Tibial artery (tissue), 4 donors: Measurements from ENCODE around the gene CERS6.

Experiments
- DNase-seq, 2 donors: peaks; one replicate each; pipeline ENCODE4 v3.0.0-alpha.2; 2019
- H3K27ac ChIP-seq, 2 donors: fragments of 200-600 bp; sonication (generic) in 1 of 2; 1 replicate in 1 of 2; 2 replicates in 1 of 2; pipeline ENCODE4 v1.5.1; 2018 to 2019; ENCODE audit warnings: mild to moderate bottlenecking in 1 of 2
- H3K27me3 ChIP-seq, 2 donors: fragments of 200-600 bp; sonication (generic) in 1 of 2; one replicate each; pipeline versions ENCODE4 v1.5.1 to v1.6.0; 2016 to 2019
- H3K36me3 ChIP-seq, 3 donors: fragments of 200-600 bp; sonication (generic) in 2 of 3; one replicate each; pipeline ENCODE4 v1.5.1; 2016 to 2019; ENCODE audit warnings: mild to moderate bottlenecking in 2 of 3
- H3K4me1 ChIP-seq, 4 donors: fragments of 200-600 bp; sonication (generic) in 2 of 4; 1 replicate in 3 of 4; 2 replicates in 1 of 4; pipeline ENCODE4 v1.5.1; 2016 to 2019
- H3K4me3 ChIP-seq, 2 donors: fragments of 200-600 bp; sonication (generic) in 1 of 2; 1 replicate in 1 of 2; 2 replicates in 1 of 2; pipeline ENCODE4 v1.5.1; 2018 to 2019; ENCODE audit warnings: mild to moderate bottlenecking in 2 of 2
- H3K9me3 ChIP-seq, 3 donors: fragments of 200-600 bp; sonication (generic) in 1 of 3; one replicate each; pipeline ENCODE4 v1.5.1; 2016 to 2019
- CTCF ChIP-seq, 2 experiments: fragments of 200-600 bp in 1 of 2; fragments of 450-650 bp in 1 of 2; IDR thresholded peaks; one replicate each; pipeline ENCODE4 v1.5.1; 2017 to 2019; ENCODE audit warnings: antibody characterized with exemption in 2 of 2, mild to moderate bottlenecking in 1 of 2, moderate library complexity in 1 of 2
- intact Hi-C: fragments of 100-400 bp; cut with DNase I; formaldehyde crosslinking; loops from one replicate; pipeline ENCODE4 v1.15.0; 2023; ENCODE audit warnings: low total_unique reads

The CERS6 gene

GRCh38 chr2:168573128-168573903 is 117.2 kb downstream of the CERS6 start:
- no peaks in the 10 kb centered on the region for H3K27me3 ChIP-seq
- H3K9me3 ChIP-seq = no peaks in the 10 kb centered on the region
- H3K4me3 ChIP-seq = no peak overlapping the region
- H3K36me3 ChIP-seq = no peaks in the 10 kb centered on the region
- H3K27ac ChIP-seq = no peak overlapping the region
- TF ChIP-seq CTCF (IDR thresholded peaks at IDR 0.05) = no peak
- DNase-seq = peak in 1 of 2 donors; percentile 49
- intact Hi-C loops = no loop called here
- peaks cover 0 to 21% (median 0%) of the 10 kb centered on the region in 4 donors for H3K4me1 ChIP-seq

- TF ChIP-seq CTCF (IDR thresholded peaks at IDR 0.05) = no peak
- Histone ChIP-seq H3K36me3 (no peaks in the 10 kb centered on the region), H3K27ac (no peak overlapping the region), H3K4me1 (peaks cover 0 to 11% (median 0%) of the 10 kb centered on the region in 4 donors), H3K27me3 (no peaks in the 10 kb centered on the region), H3K9me3 (no peaks in the 10 kb centered on the region), H3K4me3 (no peak overlapping the region)
- DNase-seq = no peak
- intact Hi-C loops = no loop called here
These were observed 119.0 kb downstream of the CERS6 start for GRCh38 chr2:168574856-168575630.

- intact Hi-C loops = no loop called here
- Histone ChIP-seq H3K27me3 (no peaks in the 10 kb centered on the region), H3K4me1 (peaks cover 0 to 8% (median 0%) of the 10 kb centered on the region in 4 donors), H3K4me3 (no peak overlapping the region), H3K27ac (no peak overlapping the region), H3K9me3 (no peaks in the 10 kb centered on the region), H3K36me3 (no peaks in the 10 kb centered on the region)
- DNase-seq = no peak
- no peak for TF ChIP-seq CTCF (IDR thresholded peaks at IDR 0.05)
These were observed 121.8 kb downstream of the CERS6 start for GRCh38 chr2:168577885-168578284.

- no peak overlapping the region for H3K4me3 ChIP-seq
- H3K36me3 ChIP-seq = no peaks in the 10 kb centered on the region
- H3K27me3 ChIP-seq = no peaks in the 10 kb centered on the region
- H3K4me1 ChIP-seq = peaks cover 0 to 15% (median 2%) of the 10 kb centered on the region in 4 donors
- peak overlapping the region in 1 of 2 donors; percentile 14 for H3K27ac ChIP-seq
- no peaks in the 10 kb centered on the region for H3K9me3 ChIP-seq
- DNase-seq = no peak
- intact Hi-C loops = no loop called here
- TF ChIP-seq CTCF (IDR thresholded peaks at IDR 0.05) = no peak
These were observed 127.1 kb downstream of the CERS6 start for GRCh38 chr2:168583064-168583709.

- Histone ChIP-seq H3K9me3 (no peaks in the 10 kb centered on the region), H3K4me3 (no peak overlapping the region), H3K27ac (peak overlapping the region in 1 of 2 donors; percentile 14), H3K27me3 (no peaks in the 10 kb centered on the region), H3K36me3 (no peaks in the 10 kb centered on the region), H3K4me1 (peaks cover 0 to 15% (median 2%) of the 10 kb centered on the region in 4 donors)
- no peak for TF ChIP-seq CTCF (IDR thresholded peaks at IDR 0.05)
- DNase-seq = no peak
- intact Hi-C loops = no loop called here
These were observed 127.8 kb downstream of the CERS6 start for GRCh38 chr2:168583710-168584521.
